ENCODE data around the gene DRD4.
"Not testable (repeated sequence)": the region's sequence is repeated elsewhere in the genome, so short reads cannot be mapped to it uniquely, and the experiment has no call there.

DRD4 gene

GRCh38 chr11:643849-644738 is 7.0 kb downstream of the DRD4 start:
- Histone ChIP-seq H3K27me3 (ENCODE audit: control insufficient read depth in 1 of 2, insufficient read depth in 2 of 2, low read length in 2 of 2) (peaks cover 1 to 2% of the 10 kb centered on the region in 2 donors), H3K9ac (ENCODE audit: low read depth in 1 of 2, low read length in 2 of 2) (no peak overlapping the region), H3K9me3 (ENCODE audit: control insufficient read depth in 1 of 2, low read length in 2 of 2) (no peaks in the 10 kb centered on the region), H3K36me3 (ENCODE audit: control insufficient read depth in 1 of 2, insufficient read depth in 2 of 2, low read length in 2 of 2) (peaks cover 0 to 13% of the 10 kb centered on the region in 2 donors), H3K4me1 (ENCODE audit: control insufficient read depth in 1 of 2, insufficient read depth in 2 of 2, low read length in 2 of 2) (no peaks in the 10 kb centered on the region), H3K4me3 (ENCODE audit: low read depth in 1 of 2, low read length in 2 of 2) (no peak overlapping the region), H3K27ac (ENCODE audit: low read depth, low read length) (no peak overlapping the region)

GRCh38 chr11:645536-645935 is 8.5 kb downstream of the DRD4 start:
- Histone ChIP-seq H3K4me3 (ENCODE audit: low read depth in 1 of 2, low read length in 2 of 2) (no peak overlapping the region), H3K36me3 (ENCODE audit: control insufficient read depth in 1 of 2, insufficient read depth in 2 of 2, low read length in 2 of 2) (peaks cover 0 to 13% of the 10 kb centered on the region in 2 donors), H3K27ac (ENCODE audit: low read depth, low read length) (no peak overlapping the region), H3K27me3 (ENCODE audit: control insufficient read depth in 1 of 2, insufficient read depth in 2 of 2, low read length in 2 of 2) (no peaks in the 10 kb centered on the region), H3K9ac (ENCODE audit: low read depth in 1 of 2, low read length in 2 of 2) (no peak overlapping the region), H3K9me3 (ENCODE audit: control insufficient read depth in 1 of 2, low read length in 2 of 2) (no peaks in the 10 kb centered on the region), H3K4me1 (ENCODE audit: control insufficient read depth in 1 of 2, insufficient read depth in 2 of 2, low read length in 2 of 2) (no peaks in the 10 kb centered on the region)

- H3K9ac ChIP-seq (ENCODE audit: low read depth in 1 of 2, low read length in 2 of 2), result no peak overlapping the region
- H3K9me3 ChIP-seq (ENCODE audit: control insufficient read depth in 1 of 2, low read length in 2 of 2), result no peaks in the 10 kb centered on the region
- H3K36me3 ChIP-seq (ENCODE audit: control insufficient read depth in 1 of 2, insufficient read depth in 2 of 2, low read length in 2 of 2), result peaks cover 0 to 13% of the 10 kb centered on the region in 2 donors
- H3K4me1 ChIP-seq (ENCODE audit: control insufficient read depth in 1 of 2, insufficient read depth in 2 of 2, low read length in 2 of 2), result no peaks in the 10 kb centered on the region
- H3K27me3 ChIP-seq (ENCODE audit: control insufficient read depth in 1 of 2, insufficient read depth in 2 of 2, low read length in 2 of 2), result no peaks in the 10 kb centered on the region
- H3K27ac ChIP-seq (ENCODE audit: low read depth, low read length), result no peak overlapping the region
- H3K4me3 ChIP-seq (ENCODE audit: low read depth in 1 of 2, low read length in 2 of 2), result no peak overlapping the region
These were observed 9.1 kb downstream of the DRD4 start for GRCh38 chr11:646214-646613.

GRCh38 chr11:647672-648158 is 10.6 kb downstream of the DRD4 start:
- not testable (repeated sequence) for H3K4me1 ChIP-seq (ENCODE audit: control insufficient read depth in 1 of 2, insufficient read depth in 2 of 2, low read length in 2 of 2); H3K9me3 ChIP-seq (ENCODE audit: control insufficient read depth in 1 of 2, low read length in 2 of 2); H3K27ac ChIP-seq (ENCODE audit: low read depth, low read length); H3K27me3 ChIP-seq (ENCODE audit: control insufficient read depth in 1 of 2, insufficient read depth in 2 of 2, low read length in 2 of 2); H3K4me3 ChIP-seq (ENCODE audit: low read depth in 1 of 2, low read length in 2 of 2)
- Histone ChIP-seq H3K9ac (ENCODE audit: low read depth in 1 of 2, low read length in 2 of 2) (peak overlapping the region in 1 of 2 donors; percentile 2), H3K36me3 (ENCODE audit: control insufficient read depth in 1 of 2, insufficient read depth in 2 of 2, low read length in 2 of 2) (peaks cover 0 to 13% of the 10 kb centered on the region in 2 donors)

GRCh38 chr11:650482-650881 is 13.4 kb downstream of the DRD4 start:
- H3K4me3 ChIP-seq (ENCODE audit: low read depth in 1 of 2, low read length in 2 of 2), result no peak overlapping the region
- H3K27ac ChIP-seq (ENCODE audit: low read depth, low read length), result no peak overlapping the region
- peaks cover 0 to 7% of the 10 kb centered on the region in 2 donors for H3K36me3 ChIP-seq (ENCODE audit: control insufficient read depth in 1 of 2, insufficient read depth in 2 of 2, low read length in 2 of 2)

GRCh38 chr11:653136-653535 is 16.1 kb downstream of the DRD4 start:
- H3K27ac ChIP-seq (ENCODE audit: low read depth, low read length); H3K9ac ChIP-seq (ENCODE audit: low read depth in 1 of 2, low read length in 2 of 2); H3K36me3 ChIP-seq (ENCODE audit: control insufficient read depth in 1 of 2, insufficient read depth in 2 of 2, low read length in 2 of 2); H3K27me3 ChIP-seq (ENCODE audit: control insufficient read depth in 1 of 2, insufficient read depth in 2 of 2, low read length in 2 of 2); H3K4me3 ChIP-seq (ENCODE audit: low read depth in 1 of 2, low read length in 2 of 2); H3K9me3 ChIP-seq (ENCODE audit: control insufficient read depth in 1 of 2, low read length in 2 of 2): not testable (repeated sequence)
- peaks cover 18 to 35% of the 10 kb centered on the region in 2 donors for H3K4me1 ChIP-seq (ENCODE audit: control insufficient read depth in 1 of 2, insufficient read depth in 2 of 2, low read length in 2 of 2)

More at GRCh38 chr11:650482-650881, 13.4 kb downstream of the DRD4 start:
- H3K27me3 ChIP-seq (ENCODE audit: control insufficient read depth in 1 of 2, insufficient read depth in 2 of 2, low read length in 2 of 2), result no peaks in the 10 kb centered on the region
- H3K9me3 ChIP-seq (ENCODE audit: control insufficient read depth in 1 of 2, low read length in 2 of 2), result no peaks in the 10 kb centered on the region
- H3K9ac ChIP-seq (ENCODE audit: low read depth in 1 of 2, low read length in 2 of 2), result no peak overlapping the region
- peaks cover 3 to 11% of the 10 kb centered on the region in 2 donors for H3K4me1 ChIP-seq (ENCODE audit: control insufficient read depth in 1 of 2, insufficient read depth in 2 of 2, low read length in 2 of 2)

- H3K4me3 ChIP-seq (ENCODE audit: low read depth in 1 of 2, low read length in 2 of 2), result no peak overlapping the region
- H3K27me3 ChIP-seq (ENCODE audit: control insufficient read depth in 1 of 2, insufficient read depth in 2 of 2, low read length in 2 of 2), result no peaks in the 10 kb centered on the region
- H3K9ac ChIP-seq (ENCODE audit: low read depth in 1 of 2, low read length in 2 of 2), result no peak overlapping the region
- no peak overlapping the region for H3K27ac ChIP-seq (ENCODE audit: low read depth, low read length)
- peaks cover 0 to 7% of the 10 kb centered on the region in 2 donors for H3K36me3 ChIP-seq (ENCODE audit: control insufficient read depth in 1 of 2, insufficient read depth in 2 of 2, low read length in 2 of 2)
- H3K9me3 ChIP-seq (ENCODE audit: control insufficient read depth in 1 of 2, low read length in 2 of 2), result no peaks in the 10 kb centered on the region
- peaks cover 18 to 42% of the 10 kb centered on the region in 2 donors for H3K4me1 ChIP-seq (ENCODE audit: control insufficient read depth in 1 of 2, insufficient read depth in 2 of 2, low read length in 2 of 2)
These were observed 16.8 kb downstream of the DRD4 start for GRCh38 chr11:653837-654236.

- H3K4me1 ChIP-seq (ENCODE audit: control insufficient read depth in 1 of 2, insufficient read depth in 2 of 2, low read length in 2 of 2), result peaks cover 21 to 45% of the 10 kb centered on the region in 2 donors
- not testable (repeated sequence) for H3K4me3 ChIP-seq (ENCODE audit: low read depth in 1 of 2, low read length in 2 of 2); H3K27me3 ChIP-seq (ENCODE audit: control insufficient read depth in 1 of 2, insufficient read depth in 2 of 2, low read length in 2 of 2); H3K27ac ChIP-seq (ENCODE audit: low read depth, low read length); H3K9me3 ChIP-seq (ENCODE audit: control insufficient read depth in 1 of 2, low read length in 2 of 2); H3K9ac ChIP-seq (ENCODE audit: low read depth in 1 of 2, low read length in 2 of 2); H3K36me3 ChIP-seq (ENCODE audit: control insufficient read depth in 1 of 2, insufficient read depth in 2 of 2, low read length in 2 of 2)
These were observed 17.4 kb downstream of the DRD4 start for GRCh38 chr11:654444-654843.

- H3K9ac ChIP-seq (ENCODE audit: low read depth in 1 of 2, low read length in 2 of 2), result peak overlapping the region in 1 of 2 donors; percentile 38
- H3K4me1 ChIP-seq (ENCODE audit: control insufficient read depth in 1 of 2, insufficient read depth in 2 of 2, low read length in 2 of 2), result peaks cover 28 to 52% of the 10 kb centered on the region in 2 donors
- peak overlapping the region; percentile 29 to 40 for H3K4me3 ChIP-seq (ENCODE audit: low read depth in 1 of 2, low read length in 2 of 2)
- H3K27me3 ChIP-seq (ENCODE audit: control insufficient read depth in 1 of 2, insufficient read depth in 2 of 2, low read length in 2 of 2), result no peaks in the 10 kb centered on the region
- H3K27ac ChIP-seq (ENCODE audit: low read depth, low read length), result peak overlapping the region; percentile 58
- H3K9me3 ChIP-seq (ENCODE audit: control insufficient read depth in 1 of 2, low read length in 2 of 2), result no peaks in the 10 kb centered on the region
- H3K36me3 ChIP-seq (ENCODE audit: control insufficient read depth in 1 of 2, insufficient read depth in 2 of 2, low read length in 2 of 2), result peaks cover 0 to 11% of the 10 kb centered on the region in 2 donors
These were observed 18.1 kb downstream of the DRD4 start for GRCh38 chr11:655036-655726.

- H3K4me1 ChIP-seq (ENCODE audit: control insufficient read depth in 1 of 2, insufficient read depth in 2 of 2, low read length in 2 of 2), result peaks cover 30 to 57% of the 10 kb centered on the region in 2 donors
- H3K4me3 ChIP-seq (ENCODE audit: low read depth in 1 of 2, low read length in 2 of 2), result no peak overlapping the region
- H3K36me3 ChIP-seq (ENCODE audit: control insufficient read depth in 1 of 2, insufficient read depth in 2 of 2, low read length in 2 of 2), result peaks cover 0 to 14% of the 10 kb centered on the region in 2 donors
- H3K9me3 ChIP-seq (ENCODE audit: control insufficient read depth in 1 of 2, low read length in 2 of 2), result no peaks in the 10 kb centered on the region
- no peaks in the 10 kb centered on the region for H3K27me3 ChIP-seq (ENCODE audit: control insufficient read depth in 1 of 2, insufficient read depth in 2 of 2, low read length in 2 of 2)
- no peak overlapping the region for H3K27ac ChIP-seq (ENCODE audit: low read depth, low read length)
- H3K9ac ChIP-seq (ENCODE audit: low read depth in 1 of 2, low read length in 2 of 2), result no peak overlapping the region
These were observed 19.4 kb downstream of the DRD4 start for GRCh38 chr11:656426-656825.
